GM18867 (cell line): Measurements from ENCODE around the gene HOXC5.
"Not testable (repeated sequence)": the region's sequence is repeated elsewhere in the genome, so short reads cannot be mapped to it uniquely, and the experiment has no call there.

Experiments
- ATAC-seq: cut with Tn5 transposase; IDR thresholded peaks from one replicate; pipeline ENCODE4 v1.9.1; 2021; ENCODE audit warnings: mild to moderate bottlenecking, moderate library complexity; ENCODE audit not compliant: unreplicated experiment

Gene HOXC5

GRCh38 chr12:54060174-54060974 lies 27.5 kb downstream of the HOXC5 start:
- ATAC-seq: no peak

GRCh38 chr12:54060975-54061778 lies 28.3 kb downstream of the HOXC5 start:
- ATAC-seq: no peak

- no peak for ATAC-seq
These were observed 32.8 kb downstream of the HOXC5 start for GRCh38 chr12:54065677-54066076.

- ATAC-seq: no peak
These were observed 33.6 kb downstream of the HOXC5 start for GRCh38 chr12:54066408-54066807.

GRCh38 chr12:54068418-54069070 lies 35.7 kb downstream of the HOXC5 start:
- ATAC-seq: no peak

- ATAC-seq: no peak
These were observed 39.1 kb downstream of the HOXC5 start for GRCh38 chr12:54071942-54072341.

GRCh38 chr12:54074308-54074707 lies 41.5 kb downstream of the HOXC5 start:
- no peak for ATAC-seq

GRCh38 chr12:54075409-54075808 lies 42.6 kb downstream of the HOXC5 start:
- ATAC-seq: no peak

GRCh38 chr12:54075974-54076373 lies 43.1 kb downstream of the HOXC5 start:
- ATAC-seq: no peak

- ATAC-seq: not testable (repeated sequence)
These were observed 45.0 kb downstream of the HOXC5 start for GRCh38 chr12:54077843-54078242.

- not testable (repeated sequence) for ATAC-seq
These were observed 46.3 kb downstream of the HOXC5 start for GRCh38 chr12:54079115-54079514.

GRCh38 chr12:54080008-54080924 lies 47.4 kb downstream of the HOXC5 start:
- ATAC-seq: not testable (repeated sequence)

GRCh38 chr12:54081053-54081514 lies 48.2 kb downstream of the HOXC5 start:
- not testable (repeated sequence) for ATAC-seq

GRCh38 chr12:54081581-54082396 lies 48.9 kb downstream of the HOXC5 start:
- ATAC-seq: not testable (repeated sequence)

GRCh38 chr12:54082397-54082892 lies 49.6 kb downstream of the HOXC5 start:
- ATAC-seq: no peak
